HUES48 (cell line): ENCODE results near the gene GLO1.
A peak's percentile ranks its signal among the peaks of the same experiment; 100 is the strongest.

Experiments used
- H3K27ac ChIP-seq: one replicate; pipeline ENCODE4 v1.7.0; 2013; ENCODE audit warnings: low read depth, low read length, inconsistent platforms
- H3K27me3 ChIP-seq: 2 replicates; pipeline ENCODE4 v1.6.1; 2013; ENCODE audit warnings: mild to moderate bottlenecking, low read length; ENCODE audit not compliant: control insufficient read depth, insufficient read depth
- H3K36me3 ChIP-seq: 2 replicates; pipeline ENCODE4 v1.6.1; 2013; ENCODE audit warnings: low read length; ENCODE audit not compliant: control insufficient read depth, insufficient read depth
- H3K4me1 ChIP-seq: 2 replicates; pipeline ENCODE4 v1.6.1; 2013; ENCODE audit warnings: mild to moderate bottlenecking, low read length; ENCODE audit not compliant: control insufficient read depth, insufficient read depth
- H3K4me3 ChIP-seq: 2 replicates; pipeline ENCODE4 v1.5.1; 2013; ENCODE audit warnings: mild to moderate bottlenecking, low read depth, low read length
- H3K9ac ChIP-seq: 2 replicates; pipeline ENCODE4 v1.6.1; 2013; ENCODE audit warnings: mild to moderate bottlenecking, low read depth, low read length, moderate library complexity
- H3K9me3 ChIP-seq: 2 replicates; pipeline ENCODE4 v1.6.1; 2013; ENCODE audit warnings: low read length; ENCODE audit not compliant: control insufficient read depth, insufficient read depth

GLO1 gene

GRCh38 chr6:38702558-38703397 lies at the start of gene GLO1:
Gene GLO1, minus strand, starts transcription at chr6:38703145. Its CDS starts 91 bp downstream, at chr6:38703054.
- Histone ChIP-seq H3K27ac (peak within 1 kb of the TSS; percentile 86), H3K9ac (peak within 1 kb of the TSS; percentile 87), H3K4me1 (no peaks in the 10 kb centered on the region), H3K36me3 (peaks cover 7% of the 10 kb centered on the region; the same call in 1 of the 2 replicates), H3K9me3 (no peaks in the 10 kb centered on the region), H3K4me3 (peak within 1 kb of the TSS; percentile 80), H3K27me3 (no peaks in the 10 kb centered on the region)

GRCh38 chr6:38750968-38751615 lies 48.1 kb upstream of the GLO1 start:
- no peaks in the 10 kb centered on the region for H3K4me1 ChIP-seq
- no peaks in the 10 kb centered on the region for H3K9me3 ChIP-seq
- H3K36me3 ChIP-seq = no peaks in the 10 kb centered on the region
- H3K27ac ChIP-seq = no peak overlapping the region
- no peak overlapping the region for H3K4me3 ChIP-seq
- H3K9ac ChIP-seq = no peak overlapping the region
- H3K27me3 ChIP-seq = no peaks in the 10 kb centered on the region

- Histone ChIP-seq H3K27me3 (no peaks in the 10 kb centered on the region), H3K4me3 (no peak overlapping the region), H3K4me1 (no peaks in the 10 kb centered on the region), H3K36me3 (no peaks in the 10 kb centered on the region), H3K9me3 (no peaks in the 10 kb centered on the region), H3K9ac (no peak overlapping the region), H3K27ac (no peak overlapping the region)
Measured at GRCh38 chr6:38749473-38749872, 46.5 kb upstream of the GLO1 start.

- Histone ChIP-seq H3K9ac (no peak overlapping the region), H3K36me3 (no peaks in the 10 kb centered on the region), H3K4me1 (no peaks in the 10 kb centered on the region; the same call in 1 of the 2 replicates), H3K4me3 (no peak overlapping the region), H3K9me3 (no peaks in the 10 kb centered on the region), H3K27me3 (no peaks in the 10 kb centered on the region), H3K27ac (no peak overlapping the region)
Measured at GRCh38 chr6:38739532-38739931, 36.6 kb upstream of the GLO1 start.

- Histone ChIP-seq H3K4me3 (no peak overlapping the region), H3K27me3 (no peaks in the 10 kb centered on the region), H3K4me1 (no peaks in the 10 kb centered on the region; the same call in 1 of the 2 replicates), H3K9me3 (no peaks in the 10 kb centered on the region), H3K36me3 (no peaks in the 10 kb centered on the region), H3K9ac (no peak overlapping the region), H3K27ac (no peak overlapping the region)
Measured at GRCh38 chr6:38738261-38738660, 35.3 kb upstream of the GLO1 start.

- Histone ChIP-seq H3K9ac (no peak overlapping the region), H3K9me3 (no peaks in the 10 kb centered on the region), H3K27me3 (no peaks in the 10 kb centered on the region), H3K4me1 (no peaks in the 10 kb centered on the region; the same call in 1 of the 2 replicates), H3K27ac (no peak overlapping the region), H3K4me3 (no peak overlapping the region), H3K36me3 (no peaks in the 10 kb centered on the region)
Measured at GRCh38 chr6:38736951-38737350, 34.0 kb upstream of the GLO1 start.

- H3K4me3 ChIP-seq = no peak overlapping the region
- H3K4me1 ChIP-seq = no peaks in the 10 kb centered on the region
- no peaks in the 10 kb centered on the region for H3K27me3 ChIP-seq
- H3K36me3 ChIP-seq = no peaks in the 10 kb centered on the region
- no peak overlapping the region for H3K27ac ChIP-seq
- no peak overlapping the region for H3K9ac ChIP-seq
- H3K9me3 ChIP-seq = no peaks in the 10 kb centered on the region
Measured at GRCh38 chr6:38730140-38730862, 27.4 kb upstream of the GLO1 start.

- Histone ChIP-seq H3K36me3 (no peaks in the 10 kb centered on the region), H3K9ac (no peak overlapping the region), H3K9me3 (no peaks in the 10 kb centered on the region), H3K27me3 (no peaks in the 10 kb centered on the region), H3K27ac (no peak overlapping the region), H3K4me1 (no peaks in the 10 kb centered on the region), H3K4me3 (no peak overlapping the region)
Measured at GRCh38 chr6:38728203-38728602, 25.3 kb upstream of the GLO1 start.

- Histone ChIP-seq H3K4me3 (no peak overlapping the region), H3K9me3 (no peaks in the 10 kb centered on the region), H3K36me3 (no peaks in the 10 kb centered on the region), H3K27ac (no peak overlapping the region), H3K4me1 (no peaks in the 10 kb centered on the region), H3K27me3 (no peaks in the 10 kb centered on the region), H3K9ac (no peak overlapping the region)
Measured at GRCh38 chr6:38725414-38726183, 22.7 kb upstream of the GLO1 start.

- no peak overlapping the region for H3K27ac ChIP-seq
- no peaks in the 10 kb centered on the region for H3K9me3 ChIP-seq
- H3K4me1 ChIP-seq = peaks cover 3% of the 10 kb centered on the region; the same call in 1 of the 2 replicates
- no peak overlapping the region for H3K4me3 ChIP-seq
- no peaks in the 10 kb centered on the region for H3K27me3 ChIP-seq
- H3K9ac ChIP-seq = no peak overlapping the region
- no peaks in the 10 kb centered on the region for H3K36me3 ChIP-seq
Measured at GRCh38 chr6:38724343-38724742, 21.4 kb upstream of the GLO1 start.
